ENCODE results near the gene HIVEP3. TPM values are rescaled to one million over a fixed set of nuclear protein-coding genes. Genes with fewer than 3 reads are reported as not detected.
A peak's percentile ranks its signal among the peaks of the same experiment; 100 is the strongest.

The HIVEP3 gene
- total RNA-seq, 1 donor from 2014 or later = 5.8 TPM

DNA sequence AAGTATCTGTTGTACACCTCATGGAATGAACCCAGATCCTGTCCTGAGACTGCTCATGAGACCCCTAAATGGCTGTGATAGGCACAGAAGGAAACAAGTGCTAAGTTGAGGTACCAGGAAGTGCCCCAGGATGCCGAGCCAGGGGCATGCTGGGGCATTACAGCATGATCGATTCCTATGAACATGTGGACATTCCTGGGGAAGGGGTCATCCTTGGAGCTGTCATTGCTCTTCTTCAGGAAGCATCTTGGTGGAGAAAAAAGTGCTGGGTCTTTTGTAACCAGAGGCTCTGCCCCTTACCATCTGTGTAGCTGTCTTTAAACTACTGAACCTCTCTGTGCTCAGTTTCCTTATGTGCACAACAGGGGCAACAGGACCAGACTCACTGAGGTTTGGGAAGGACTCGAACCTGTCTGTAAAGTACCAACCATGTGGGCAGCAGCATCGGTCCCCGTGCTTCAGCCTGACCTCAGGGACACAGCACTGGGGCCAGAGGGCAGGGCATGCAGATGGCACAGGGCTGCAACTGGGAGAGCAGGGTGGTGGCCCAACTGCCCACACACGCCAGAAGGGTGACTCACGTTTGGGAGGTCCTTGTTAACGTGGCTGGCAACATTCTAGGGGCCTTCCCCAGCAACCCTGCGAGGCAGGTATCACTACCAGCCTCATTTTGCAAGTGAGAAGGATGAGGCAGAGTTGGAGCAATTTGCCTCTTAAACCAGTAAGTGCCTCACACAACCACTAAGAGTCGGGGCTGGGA lies 291.9 kb downstream of the HIVEP3 start:
- Histone ChIP-seq H3K36me3 (ENCODE audit: control insufficient read depth, insufficient read depth, low read length) (no peaks in the 10 kb centered on the region), H3K27me3 (ENCODE audit: control insufficient read depth, insufficient read depth, low read length) (no peaks in the 10 kb centered on the region), H3K4me3 (ENCODE audit: low read depth, low read length) (no peak overlapping the region)
- TF ChIP-seq, protein P1, sequence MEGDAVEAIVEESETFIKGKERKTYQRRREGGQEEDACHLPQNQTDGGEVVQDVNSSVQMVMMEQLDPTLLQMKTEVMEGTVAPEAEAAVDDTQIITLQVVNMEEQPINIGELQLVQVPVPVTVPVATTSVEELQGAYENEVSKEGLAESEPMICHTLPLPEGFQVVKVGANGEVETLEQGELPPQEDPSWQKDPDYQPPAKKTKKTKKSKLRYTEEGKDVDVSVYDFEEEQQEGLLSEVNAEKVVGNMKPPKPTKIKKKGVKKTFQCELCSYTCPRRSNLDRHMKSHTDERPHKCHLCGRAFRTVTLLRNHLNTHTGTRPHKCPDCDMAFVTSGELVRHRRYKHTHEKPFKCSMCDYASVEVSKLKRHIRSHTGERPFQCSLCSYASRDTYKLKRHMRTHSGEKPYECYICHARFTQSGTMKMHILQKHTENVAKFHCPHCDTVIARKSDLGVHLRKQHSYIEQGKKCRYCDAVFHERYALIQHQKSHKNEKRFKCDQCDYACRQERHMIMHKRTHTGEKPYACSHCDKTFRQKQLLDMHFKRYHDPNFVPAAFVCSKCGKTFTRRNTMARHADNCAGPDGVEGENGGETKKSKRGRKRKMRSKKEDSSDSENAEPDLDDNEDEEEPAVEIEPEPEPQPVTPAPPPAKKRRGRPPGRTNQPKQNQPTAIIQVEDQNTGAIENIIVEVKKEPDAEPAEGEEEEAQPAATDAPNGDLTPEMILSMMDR (IDR thresholded peaks at IDR 0.05; ENCODE audit: insufficient read depth, low read length, poor library complexity, severe bottlenecking) = no peak
- peak; percentile 55 for DNase-seq (ENCODE audit: low read depth)

DNA sequence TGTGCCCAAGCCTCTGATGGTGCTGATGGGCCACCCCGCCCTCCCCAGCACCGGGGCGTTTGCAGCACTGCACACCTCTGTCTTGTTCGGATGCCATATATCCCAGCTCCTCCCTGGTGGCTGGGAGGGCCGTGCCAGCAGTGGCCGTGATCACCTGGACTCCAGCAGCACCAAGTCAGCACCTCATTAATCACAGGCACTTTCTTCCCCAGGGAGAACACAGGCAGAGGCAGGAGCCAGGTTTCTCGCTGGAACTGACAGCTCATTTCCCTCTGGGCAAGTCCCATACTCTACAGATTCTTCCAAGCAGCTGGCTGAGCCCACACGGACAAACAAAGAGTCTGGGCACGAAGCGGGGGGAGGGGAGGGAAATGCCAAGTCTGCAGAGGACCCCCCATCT lies 292.6 kb downstream of the HIVEP3 start:
- H3K36me3 ChIP-seq (ENCODE audit: control insufficient read depth, insufficient read depth, low read length) = no peaks in the 10 kb centered on the region
- H3K4me3 ChIP-seq (ENCODE audit: low read depth, low read length) = no peak overlapping the region
- no peak for DNase-seq (ENCODE audit: low read depth)
- TF ChIP-seq, protein P1 (IDR thresholded peaks at IDR 0.05; ENCODE audit: insufficient read depth, low read length, poor library complexity, severe bottlenecking) = no peak
- no peaks in the 10 kb centered on the region for H3K27me3 ChIP-seq (ENCODE audit: control insufficient read depth, insufficient read depth, low read length)

DNA sequence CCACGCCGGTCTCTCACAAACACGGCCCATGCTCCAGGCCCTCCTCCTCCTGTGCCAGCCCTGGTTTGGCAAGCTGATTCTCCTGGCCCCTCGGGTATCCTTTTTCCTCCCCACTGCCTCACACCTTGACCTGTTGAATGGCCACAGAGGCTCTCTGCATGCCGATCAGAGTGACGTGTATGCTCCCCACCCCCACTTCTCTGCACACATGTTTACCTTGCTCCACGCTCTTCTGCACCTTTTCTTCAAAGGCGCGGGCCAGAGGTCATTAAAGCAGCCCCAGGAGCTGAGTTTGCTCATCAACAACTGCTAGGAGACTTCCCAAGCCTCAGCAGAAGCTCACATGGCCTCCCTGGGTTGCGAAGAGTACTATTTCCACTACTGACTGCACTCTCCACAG lies 295.0 kb downstream of the HIVEP3 start:
- H3K27me3 ChIP-seq (ENCODE audit: control insufficient read depth, insufficient read depth, low read length) = no peaks in the 10 kb centered on the region
- TF ChIP-seq, protein P1 (IDR thresholded peaks at IDR 0.05; ENCODE audit: insufficient read depth, low read length, poor library complexity, severe bottlenecking) = no peak
- H3K36me3 ChIP-seq (ENCODE audit: control insufficient read depth, insufficient read depth, low read length) = no peaks in the 10 kb centered on the region
- H3K4me3 ChIP-seq (ENCODE audit: low read depth, low read length) = no peak overlapping the region
- no peak for DNase-seq (ENCODE audit: low read depth)

DNA sequence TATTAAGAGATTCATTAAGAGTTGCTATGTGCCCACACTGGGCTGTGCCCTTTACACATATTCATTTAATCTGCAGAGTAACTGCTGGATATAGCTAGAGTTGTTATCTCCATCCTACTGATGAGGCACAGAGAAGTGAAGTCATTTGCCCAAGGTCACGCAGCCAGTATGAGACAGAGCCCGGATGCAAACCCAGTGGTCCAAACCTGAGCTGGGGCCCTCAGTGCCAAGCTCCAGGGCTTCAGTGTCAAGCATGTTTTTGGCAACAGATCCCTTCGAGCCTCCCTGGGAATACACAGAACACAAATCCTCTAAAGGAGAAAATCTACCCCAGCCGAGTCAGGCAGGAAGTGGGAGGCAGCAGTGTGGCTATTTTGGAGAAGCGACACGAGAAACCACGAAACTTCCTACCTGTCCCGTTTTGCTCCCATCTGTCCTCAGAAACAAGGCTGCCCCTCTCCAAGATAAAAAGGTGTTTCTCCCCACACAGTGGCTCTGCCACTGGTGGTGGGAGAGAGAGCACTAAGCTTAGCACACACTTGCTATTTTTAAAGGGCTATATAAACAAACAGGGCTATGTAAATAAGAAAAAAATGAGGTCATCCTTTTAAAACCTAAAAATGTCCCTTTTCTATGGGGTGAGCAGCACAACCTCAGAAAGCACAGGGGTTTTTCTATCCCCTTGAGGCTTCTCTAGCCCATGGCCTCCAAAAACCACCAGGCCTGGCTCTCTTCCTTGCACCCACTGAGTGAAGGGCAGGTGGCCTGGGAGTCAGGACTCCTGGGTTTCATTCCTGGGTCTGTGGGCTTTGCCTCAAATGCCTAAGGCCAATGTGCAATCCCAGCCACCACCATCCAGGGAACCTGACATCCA lies 295.6 kb downstream of the HIVEP3 start:
- H3K27me3 ChIP-seq (ENCODE audit: control insufficient read depth, insufficient read depth, low read length) = no peaks in the 10 kb centered on the region
- no peaks in the 10 kb centered on the region for H3K36me3 ChIP-seq (ENCODE audit: control insufficient read depth, insufficient read depth, low read length)
- DNase-seq (ENCODE audit: low read depth) = no peak
- TF ChIP-seq, protein P1 (IDR thresholded peaks at IDR 0.05; ENCODE audit: insufficient read depth, low read length, poor library complexity, severe bottlenecking) = no peak
- H3K4me3 ChIP-seq (ENCODE audit: low read depth, low read length) = no peak overlapping the region

DNA sequence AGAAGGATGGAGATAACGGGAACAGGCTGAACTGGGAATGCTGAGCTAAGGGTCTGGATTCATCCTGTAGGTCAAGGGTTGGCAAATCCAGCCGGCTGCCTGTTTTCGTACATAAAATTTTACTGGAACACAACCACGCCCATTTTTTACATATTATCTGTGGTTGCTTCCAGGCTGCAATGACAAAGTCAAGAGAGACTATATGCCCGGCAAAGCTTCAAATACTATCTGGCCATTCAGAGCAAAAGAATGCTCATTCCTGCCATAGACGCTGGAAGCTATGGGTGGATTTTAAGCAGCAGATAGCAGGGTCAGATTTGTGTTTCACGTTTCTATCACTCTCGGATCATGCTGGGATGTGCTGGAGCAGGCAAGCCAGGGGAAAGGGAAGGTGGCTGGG lies 296.3 kb downstream of the HIVEP3 start:
- Histone ChIP-seq H3K27me3 (ENCODE audit: control insufficient read depth, insufficient read depth, low read length) (no peaks in the 10 kb centered on the region), H3K36me3 (ENCODE audit: control insufficient read depth, insufficient read depth, low read length) (no peaks in the 10 kb centered on the region), H3K4me3 (ENCODE audit: low read depth, low read length) (no peak overlapping the region)
- TF ChIP-seq, protein P1 (IDR thresholded peaks at IDR 0.05; ENCODE audit: insufficient read depth, low read length, poor library complexity, severe bottlenecking) = no peak
- no peak for DNase-seq (ENCODE audit: low read depth)
